NCI-H345 treated with DMSO at 0.1 percent for 48 hours (cell line): Measurements from ENCODE around the gene EPHA4.

Source experiments
- DNase-seq: peaks from one replicate; lab custom pipeline; 2025; ENCODE audit not compliant: unreplicated experiment; lab: John Stamatoyannopoulos, UW

Gene EPHA4

DNA sequence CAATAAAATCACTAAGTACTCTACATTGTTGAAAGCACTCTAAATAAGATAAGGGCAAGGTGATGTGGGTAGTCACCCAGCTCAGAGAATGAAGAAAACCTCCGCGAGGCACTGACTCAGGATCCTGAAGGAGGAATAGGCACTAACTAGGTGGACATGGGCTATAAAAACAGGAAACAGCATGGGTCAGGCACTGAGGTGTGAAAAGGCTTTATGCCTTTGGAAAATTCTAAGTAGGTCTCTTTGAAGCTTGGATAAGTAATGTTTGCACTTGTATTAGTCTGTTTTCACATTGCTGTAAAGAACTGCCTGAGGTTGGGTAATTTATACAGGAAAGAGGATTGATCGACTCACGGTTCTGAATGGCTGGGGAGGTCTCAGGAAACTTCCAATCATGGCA is 161.6 kb downstream of the EPHA4 start:
- DNase-seq = no peak

DNA sequence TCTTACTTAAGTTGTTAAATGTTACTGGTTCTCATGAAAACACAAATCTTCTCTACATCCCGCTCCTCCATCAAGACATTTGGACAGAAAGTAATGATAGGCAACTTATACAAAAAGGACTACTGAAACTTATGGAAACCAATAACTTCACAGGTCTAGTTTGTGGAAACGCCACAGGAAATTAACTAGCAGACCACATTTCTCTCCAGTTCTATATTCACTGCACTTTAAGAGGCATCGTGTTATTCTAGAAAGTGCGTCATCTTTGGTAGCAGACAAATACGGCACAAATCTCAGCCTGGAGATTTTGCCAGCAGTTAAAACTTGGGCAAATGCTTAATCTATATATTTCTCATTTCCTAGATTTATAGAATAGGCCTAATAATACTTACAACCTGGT is 164.3 kb downstream of the EPHA4 start:
- no peak for DNase-seq

DNA sequence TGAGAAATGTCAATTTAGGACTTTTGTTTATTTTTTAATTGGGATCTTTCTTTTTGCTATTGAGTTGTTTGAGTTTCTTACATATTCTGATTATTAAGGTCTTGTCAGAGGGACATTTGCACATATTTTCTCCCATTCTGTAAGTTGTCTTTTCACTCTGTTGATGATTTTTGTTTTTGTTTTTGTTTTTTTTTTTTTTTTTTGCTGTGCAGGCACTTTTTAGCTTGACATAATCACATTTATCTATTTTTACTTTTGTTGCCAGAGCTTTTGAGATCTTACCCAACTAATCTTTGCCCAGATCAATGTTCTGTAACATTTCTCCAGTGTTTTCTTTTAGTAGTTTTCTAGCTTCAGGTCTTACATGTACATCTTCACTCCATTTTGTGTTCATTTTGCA is 166.6 kb downstream of the EPHA4 start:
- DNase-seq = no peak

DNA sequence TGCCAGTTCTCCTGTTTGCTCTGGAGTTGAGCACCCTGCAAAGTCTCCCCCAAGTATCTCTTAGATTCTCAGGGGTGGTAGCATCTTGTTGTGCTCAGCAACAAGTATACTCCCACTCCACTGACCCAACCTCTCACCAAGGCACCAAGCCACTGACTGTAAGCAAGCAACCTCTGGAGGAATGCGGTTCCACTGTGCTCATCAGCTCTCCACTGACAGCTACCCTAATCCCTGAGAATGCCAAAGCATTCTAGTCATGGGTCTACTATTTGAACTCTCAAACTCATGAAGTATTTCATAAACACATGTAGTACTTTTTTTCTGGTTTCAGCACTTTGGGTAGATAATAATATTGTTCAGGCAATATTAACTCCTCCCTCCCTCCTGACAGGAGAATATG is 170.0 kb downstream of the EPHA4 start:
- DNase-seq = no peak

DNA sequence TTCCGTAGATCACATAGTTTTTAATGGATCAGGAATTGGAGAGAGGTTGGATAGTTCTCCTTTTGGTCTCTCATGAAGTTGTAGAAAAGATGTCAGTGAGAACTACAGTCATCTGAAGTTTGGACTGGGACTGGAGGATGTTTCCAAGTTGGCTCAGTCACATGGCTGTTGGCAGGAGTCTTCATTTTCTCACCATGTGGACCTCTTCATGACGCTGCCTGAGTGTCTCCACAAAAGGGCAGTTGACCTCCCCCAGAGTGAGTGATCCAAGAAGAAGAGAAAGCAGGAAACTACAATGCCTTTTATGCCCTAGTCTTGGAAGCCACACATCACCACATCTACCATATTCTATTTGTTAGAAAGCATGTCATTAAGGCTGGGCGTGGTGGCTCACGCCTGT is 171.7 kb downstream of the EPHA4 start:
- no peak for DNase-seq

DNA sequence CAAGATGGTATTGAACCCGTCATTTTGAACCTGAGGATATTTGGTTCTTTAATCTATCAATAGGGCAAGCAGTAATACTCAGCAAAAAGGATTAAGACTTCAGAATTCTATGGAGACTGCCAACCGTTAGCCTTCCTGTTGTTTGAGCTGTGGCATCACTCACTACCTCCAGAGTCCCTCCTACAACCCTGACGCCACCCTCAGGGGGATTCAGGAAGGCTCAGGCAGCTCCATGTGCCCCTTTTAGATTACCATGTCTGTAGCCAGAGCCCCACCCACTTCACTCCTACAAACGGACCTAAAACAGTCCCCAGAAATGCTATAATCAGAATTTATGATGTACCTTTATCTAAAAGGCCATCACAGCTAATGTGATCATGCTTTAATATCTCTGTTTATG is 172.9 kb downstream of the EPHA4 start:
- DNase-seq = no peak

DNA sequence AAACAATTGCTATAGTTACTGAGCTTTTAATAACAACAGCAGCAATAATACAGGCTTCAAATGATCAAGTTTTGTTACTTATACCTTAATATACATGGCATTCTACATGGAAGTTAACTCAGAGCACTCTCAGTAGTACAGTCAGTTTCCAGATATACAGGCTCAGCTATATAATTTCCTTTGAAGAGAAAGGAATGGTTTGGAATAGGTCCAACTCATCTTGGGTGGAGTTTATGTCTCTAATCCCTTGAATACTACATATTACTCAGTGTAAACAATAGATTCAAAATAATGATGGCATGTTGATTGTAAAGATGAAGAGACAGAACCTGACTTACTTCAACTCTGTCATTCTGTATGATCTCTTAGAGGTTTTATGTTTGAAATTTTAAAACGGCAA is 174.9 kb downstream of the EPHA4 start:
- DNase-seq = no peak

DNA sequence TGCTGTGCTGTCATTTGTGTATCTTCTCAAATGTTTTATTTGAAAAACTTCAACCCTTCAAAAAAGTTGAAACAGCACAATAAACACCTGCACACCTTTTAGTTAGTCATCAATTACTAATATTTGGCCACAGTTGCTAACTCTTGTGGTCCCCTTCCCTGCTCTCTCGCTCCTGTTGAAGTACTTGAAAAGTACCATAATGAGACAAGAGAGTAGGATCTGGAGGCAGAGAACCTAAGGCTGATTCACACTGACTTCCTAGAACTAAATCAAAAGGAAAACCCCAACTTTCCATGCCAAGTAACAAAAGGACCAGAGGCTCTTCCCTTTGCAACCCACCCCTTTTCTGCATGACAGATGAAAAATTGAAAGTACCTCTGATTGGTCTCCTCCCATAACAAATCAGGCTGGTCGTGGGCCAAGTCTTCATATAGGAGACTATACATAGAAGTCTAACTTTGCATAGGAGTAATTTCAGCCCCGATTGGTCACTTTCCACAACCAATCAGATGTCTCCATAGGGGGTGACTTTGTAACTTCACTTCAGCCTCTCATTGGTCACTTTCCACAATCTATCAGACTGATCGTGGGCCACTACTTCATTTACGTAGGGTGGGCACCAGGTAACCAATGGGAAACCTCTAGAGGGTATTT is 179.7 kb downstream of the EPHA4 start:
- DNase-seq = no peak

DNA sequence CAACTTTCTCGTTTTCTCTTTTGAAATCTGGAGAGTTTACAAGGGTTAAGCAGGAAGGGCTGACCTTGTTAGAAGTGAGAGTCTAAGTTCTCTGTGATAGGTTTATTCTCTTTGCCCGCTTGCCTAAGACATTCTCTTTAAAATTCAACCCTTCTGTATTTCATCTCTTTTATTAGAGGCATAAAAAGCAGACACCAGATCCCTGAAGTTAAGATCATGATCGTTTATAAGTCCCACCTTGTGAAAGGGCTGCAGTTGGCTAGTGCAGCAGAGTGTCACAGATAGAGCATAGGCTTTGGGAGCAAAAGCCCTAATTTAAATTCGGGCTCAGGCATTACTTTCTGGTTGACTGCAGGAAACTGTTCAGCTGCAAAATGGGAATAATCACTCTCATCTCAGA is 181.2 kb downstream of the EPHA4 start:
- DNase-seq = no peak

DNA sequence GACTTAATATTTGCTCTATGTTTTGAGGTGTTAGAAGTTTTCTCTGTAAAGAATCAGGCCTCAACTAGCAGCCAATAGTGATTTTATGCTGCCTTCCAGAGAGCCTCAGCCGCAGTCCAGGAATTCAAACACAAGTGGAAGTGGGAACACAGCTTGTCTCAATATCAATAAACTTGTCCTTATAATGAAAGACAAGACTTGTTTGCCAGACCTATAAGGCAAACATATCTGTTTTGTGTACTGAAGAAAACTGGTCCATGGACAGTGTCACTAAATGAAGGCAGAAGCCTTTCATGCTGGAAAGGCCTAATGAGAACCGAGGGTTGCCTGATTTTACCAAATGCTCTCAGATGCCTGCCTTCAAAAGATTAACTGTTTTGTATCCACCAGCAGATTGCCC is 182.2 kb downstream of the EPHA4 start:
- DNase-seq = no peak

DNA sequence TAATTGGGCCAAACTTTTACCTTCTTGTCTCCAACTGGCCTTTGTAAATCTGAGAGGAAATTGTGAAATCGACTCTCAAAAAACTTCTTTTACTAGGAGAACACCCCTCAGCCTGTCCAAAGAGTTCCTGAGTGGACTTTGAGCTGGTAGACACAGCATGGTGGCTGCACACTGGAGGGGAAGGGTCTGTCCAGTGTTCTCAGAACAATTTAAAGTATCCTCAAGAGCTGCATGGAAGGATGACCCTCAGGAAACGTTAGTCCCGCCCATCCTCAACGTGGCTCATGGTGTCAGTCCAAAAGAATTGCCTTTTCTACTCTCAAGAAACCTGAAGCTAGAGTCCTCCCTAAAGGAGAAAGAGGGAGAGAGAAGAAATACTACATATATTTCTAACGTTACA is 182.7 kb downstream of the EPHA4 start:
- no peak for DNase-seq

DNA sequence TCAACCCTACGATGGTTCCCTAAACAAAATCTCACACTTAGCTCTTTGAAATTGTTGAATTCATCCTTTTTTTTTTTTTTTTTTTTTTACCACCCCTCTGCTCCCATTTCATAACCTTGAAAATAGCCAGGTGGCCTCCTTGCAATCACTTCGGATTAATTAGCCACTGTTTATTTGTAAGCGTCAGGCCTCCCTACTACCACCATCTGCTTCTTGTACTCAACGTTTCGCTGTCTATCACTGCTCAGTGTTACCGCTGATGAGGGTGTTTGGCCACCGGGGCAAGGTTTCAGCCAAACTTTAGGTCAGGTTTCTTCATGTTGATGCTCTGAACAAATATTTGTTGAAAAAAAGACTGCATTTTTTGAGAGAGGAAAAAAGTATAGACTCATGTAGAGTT is 183.2 kb downstream of the EPHA4 start:
- DNase-seq = no peak

DNA sequence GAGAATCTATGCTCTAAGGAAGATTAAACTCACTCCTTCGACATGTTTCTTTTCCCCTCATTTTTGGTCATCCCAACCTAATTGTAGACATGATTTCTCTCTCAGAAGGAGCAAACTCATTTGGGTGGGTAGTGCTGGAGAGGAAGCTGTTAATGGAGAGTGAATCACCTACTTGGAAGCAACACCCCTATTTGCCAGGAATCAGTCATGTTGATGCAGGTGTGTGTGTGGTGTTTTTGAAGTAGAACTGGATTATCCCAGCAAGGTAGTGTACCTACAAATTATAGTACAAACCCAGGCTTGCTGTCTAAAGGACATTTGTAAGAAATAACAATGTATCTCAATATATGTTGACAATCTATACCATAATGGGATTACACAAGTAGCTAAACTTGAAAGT is 186.4 kb downstream of the EPHA4 start:
- DNase-seq = no peak

DNA sequence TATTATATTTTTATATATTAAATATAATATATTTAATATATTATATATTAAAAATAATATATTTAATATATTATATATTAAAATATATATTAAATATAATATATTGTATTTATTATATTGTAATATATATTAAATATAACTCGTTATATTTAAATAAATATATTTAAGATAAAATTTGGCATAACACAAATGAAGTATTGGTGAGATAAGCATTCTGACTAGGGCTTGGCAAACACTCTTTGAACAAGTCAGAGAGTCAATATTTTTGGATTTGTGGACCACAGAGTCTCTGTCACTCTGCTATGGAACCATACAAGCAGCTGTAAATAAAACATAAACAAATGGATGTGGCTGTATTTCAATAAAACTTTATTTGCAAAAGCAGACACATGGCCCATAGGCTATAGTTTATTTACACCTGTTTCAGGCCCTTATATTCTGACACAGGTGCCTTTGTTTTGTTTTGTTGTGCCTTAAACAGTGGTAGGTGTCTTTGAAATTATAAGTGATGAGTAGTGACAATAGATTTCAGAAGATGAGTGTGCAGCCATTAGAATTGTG is 190.1 kb downstream of the EPHA4 start:
- no peak for DNase-seq

DNA sequence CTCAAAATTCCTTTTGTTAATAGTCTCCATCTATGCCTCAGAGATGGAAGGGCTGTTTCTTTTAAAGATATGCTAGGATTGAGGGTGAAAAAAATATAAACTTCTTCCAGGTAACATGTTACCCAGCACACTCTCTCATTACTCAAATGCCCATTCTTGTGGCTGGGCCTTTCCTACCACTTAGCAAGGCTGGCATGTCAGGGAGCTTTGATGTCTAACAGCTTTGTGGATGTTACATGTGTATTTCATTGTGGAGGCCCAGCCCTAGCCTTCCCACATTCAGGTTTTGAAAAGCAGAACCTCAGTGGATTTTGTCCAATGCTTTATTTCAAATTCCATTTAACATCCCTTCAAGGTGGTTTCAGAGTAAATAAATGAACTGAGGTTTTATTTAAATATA is 191.4 kb downstream of the EPHA4 start:
- DNase-seq = no peak

DNA sequence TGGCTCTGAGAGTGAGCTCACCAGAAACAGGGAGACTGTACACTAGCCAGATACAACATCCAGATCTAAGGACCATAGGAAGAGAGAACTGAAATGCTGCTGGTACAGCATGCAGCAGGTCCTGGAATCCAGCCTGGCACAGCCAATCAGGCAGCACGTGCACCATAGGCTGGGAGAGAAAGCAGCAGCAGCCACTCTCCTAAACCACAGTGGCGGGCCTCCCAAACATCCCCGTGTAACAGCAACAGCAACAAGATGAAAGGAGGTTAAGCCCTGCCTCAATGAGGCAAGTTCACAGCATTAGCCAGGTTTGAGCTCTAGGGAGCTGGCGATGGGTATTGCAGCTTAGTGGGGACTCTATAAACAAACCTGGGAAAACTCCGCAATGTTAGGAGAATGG is 192.0 kb downstream of the EPHA4 start:
- DNase-seq = no peak

DNA sequence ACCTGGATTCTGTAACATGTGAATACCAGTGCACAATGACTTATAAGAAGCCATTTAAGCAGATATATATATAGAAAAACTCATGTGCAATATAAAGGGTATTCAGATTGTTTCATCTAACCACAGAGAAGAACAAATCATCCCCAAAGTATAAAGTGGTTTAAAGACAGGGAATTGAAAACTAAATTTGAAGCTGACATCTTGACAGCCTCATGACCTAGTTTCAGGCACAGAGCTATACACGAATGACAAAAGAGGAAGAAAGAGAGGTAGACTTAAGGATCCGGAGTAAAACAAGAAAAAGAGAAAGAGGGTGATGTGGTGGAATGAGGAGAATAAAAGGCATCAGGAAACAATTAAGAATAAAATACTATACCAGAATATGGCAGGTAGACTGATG is 194.5 kb downstream of the EPHA4 start:
- no peak for DNase-seq

DNA sequence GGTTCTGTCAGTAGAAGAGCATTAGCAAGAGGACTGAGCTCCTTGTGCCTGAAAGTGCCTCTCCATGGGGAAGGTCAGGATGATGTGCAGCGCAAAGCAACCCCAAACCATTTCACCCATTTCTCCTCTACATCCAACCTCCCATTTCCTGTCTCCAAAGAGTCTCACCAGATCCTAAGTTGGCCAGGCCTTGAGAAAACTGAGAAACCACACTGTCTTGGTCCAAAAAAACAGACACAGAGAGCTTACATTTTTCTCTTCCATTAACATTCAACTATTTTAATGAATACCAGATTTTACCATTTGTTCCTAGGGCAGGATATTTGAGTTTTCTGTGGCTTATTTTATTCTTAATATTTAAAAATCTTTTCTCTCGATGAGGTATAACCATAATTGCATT is 195.0 kb downstream of the EPHA4 start:
- DNase-seq = no peak

DNA sequence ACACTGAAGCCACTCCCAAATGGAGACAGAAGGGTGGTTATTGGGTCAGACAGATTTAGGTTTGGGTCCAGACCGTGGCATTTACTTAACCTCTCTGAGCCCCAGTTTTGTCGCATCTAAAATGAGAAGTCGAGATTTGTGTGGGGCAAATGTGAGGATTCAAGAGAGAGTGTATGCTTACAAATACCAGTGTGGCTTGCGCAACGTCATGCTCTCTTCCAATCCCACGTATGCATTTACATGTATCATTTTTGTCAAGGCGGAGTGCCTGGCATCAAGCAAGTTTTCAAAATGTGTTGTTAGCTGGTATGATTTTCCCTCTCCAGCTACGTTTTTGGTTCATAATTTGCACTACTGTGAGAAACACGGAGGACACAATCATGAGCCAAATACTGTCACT is 197.9 kb downstream of the EPHA4 start:
- DNase-seq = no peak

DNA sequence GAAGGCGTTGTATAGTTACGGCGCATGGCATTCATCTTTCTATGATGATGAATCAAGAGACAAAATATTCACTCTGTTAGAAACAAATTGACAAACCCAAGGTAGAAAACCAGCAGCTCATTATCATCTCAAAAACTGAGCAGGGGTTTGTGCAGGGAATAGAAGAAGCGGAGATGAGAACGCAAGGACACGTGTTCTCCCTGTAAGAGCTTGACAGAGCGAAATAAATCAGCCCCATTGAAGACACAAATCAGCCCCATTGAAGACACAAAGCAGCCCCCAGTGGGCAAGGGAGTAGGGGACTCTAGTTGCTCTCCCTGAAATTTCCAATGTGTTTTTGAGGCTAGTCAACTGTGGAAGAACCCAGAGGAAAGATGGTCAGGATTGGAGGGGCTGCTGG is 199.2 kb downstream of the EPHA4 start:
- no peak for DNase-seq

DNA sequence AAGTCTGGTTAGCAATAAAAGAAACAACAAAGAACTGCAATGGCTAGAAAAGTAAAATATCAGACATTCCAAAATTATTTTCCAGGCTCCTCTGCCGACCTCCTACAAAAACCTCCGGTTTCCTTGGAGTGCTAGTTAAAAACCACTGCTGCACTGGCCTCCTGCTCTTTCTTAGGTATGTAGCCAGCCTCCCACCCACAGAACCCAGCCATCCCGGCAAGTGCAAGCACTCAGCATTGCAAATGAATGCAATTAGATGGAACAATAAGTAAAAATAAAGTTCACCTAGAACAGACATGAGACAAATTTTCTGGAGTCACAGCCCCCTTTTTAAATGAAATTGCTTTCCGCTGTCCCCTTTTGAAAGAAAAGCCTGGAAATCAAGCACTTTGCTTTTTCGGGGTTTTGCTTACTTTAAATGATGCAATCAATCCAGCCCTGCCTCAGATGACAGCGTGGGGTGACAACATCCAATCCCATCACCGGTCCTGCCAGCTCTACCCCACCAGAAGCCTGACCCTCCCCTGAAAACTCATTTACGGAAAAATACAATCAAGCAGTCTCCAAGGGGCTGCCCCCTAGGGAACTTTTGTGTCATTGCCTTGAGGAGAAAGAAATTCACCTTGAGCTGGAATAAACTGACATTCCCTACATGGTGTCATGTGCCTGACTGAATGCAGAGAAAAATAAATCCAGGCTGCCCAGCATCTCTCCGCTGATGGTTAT is 199.8 kb downstream of the EPHA4 start:
- no peak for DNase-seq

DNA sequence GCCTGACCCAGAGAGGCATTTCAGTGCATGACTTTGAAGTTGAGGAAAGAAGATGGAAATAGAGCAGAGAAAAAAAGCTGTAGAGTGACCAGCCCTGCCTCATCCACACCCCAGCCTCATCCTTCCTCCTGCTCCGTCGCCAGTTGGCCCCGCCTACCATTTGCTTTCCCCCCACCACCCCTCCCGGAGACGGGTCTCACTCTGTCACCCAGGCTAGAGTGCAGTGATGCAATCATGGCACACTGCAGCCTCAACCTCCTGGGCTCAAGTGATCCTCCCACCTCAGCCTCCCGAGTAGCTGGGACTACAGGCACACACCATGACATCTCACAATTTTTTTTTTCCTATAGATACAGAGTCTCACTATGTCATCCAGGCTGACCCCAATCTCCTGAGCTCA is 200.8 kb downstream of the EPHA4 start:
- DNase-seq = no peak

DNA sequence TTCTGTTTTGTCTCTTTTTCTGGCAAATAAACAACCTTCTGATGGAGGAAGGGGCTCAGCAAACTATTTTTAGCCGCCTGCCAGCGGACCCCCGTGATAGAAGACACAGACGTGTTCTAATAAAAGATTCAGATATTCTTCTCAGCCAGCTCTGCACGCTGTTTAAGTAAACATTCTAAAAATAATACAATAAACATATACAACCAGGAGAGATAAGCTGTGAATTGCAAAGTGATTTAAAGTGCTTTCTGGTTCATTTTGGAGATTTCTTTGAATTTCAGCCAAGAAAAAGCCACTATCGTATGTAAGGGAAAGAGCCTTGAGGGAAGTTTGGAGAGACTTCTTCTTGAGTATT is 201.3 kb downstream of the EPHA4 start:
- DNase-seq = no peak
